Left cardiac atrium (tissue), 4 donors: Measurements from ENCODE around the gene ZNF668. TPM values are rescaled to one million over a fixed set of nuclear protein-coding genes. Genes with fewer than 3 reads are reported as not detected.
A peak's percentile ranks its signal among the peaks of the same experiment; 100 is the strongest.
"Not testable (repeated sequence)": the region's sequence is repeated elsewhere in the genome, so short reads cannot be mapped to it uniquely, and the experiment has no call there.

Source experiments
- ATAC-seq, 2 donors: fragments of 200-7000 bp; cut with Tn5 transposase; one replicate each; pipeline ENCODE4 v1.9.1; 2020; ENCODE audit warnings: mild to moderate bottlenecking in 2 of 2, moderate library complexity in 2 of 2
- DNase-seq: peaks from one replicate; pipeline ENCODE4 v3.0.0-alpha.2; 2020
- intact Hi-C, 2 donors: fragments of 100-400 bp; cut with DNase I; formaldehyde crosslinking; loops; one replicate each; pipeline versions ENCODE4 v1.14.1 to v1.15.1; 2022 to 2023
- total RNA-seq, 2 donors: library from RNA; stranded (reverse); fragmentation: NEBNext Ultra II Directional; extraction: Animal tissue kit (Norgen Biotek cat#: 25700); gene quantifications; one replicate each; pipeline ENCODE4 v1.2.1, GENCODE V29; 2021
- donor health status: DM: no; HTN: yes; CAD: no.
- donor health status: DM: no; HTN: yes; CAD: no; lungs with severe emphysema.
- donor health status: DM: yes; HTN: yes; CAD: no.
- donor health status: Dilated cardiomyopathy.

Gene ZNF668
- total RNA-seq, 2 donors from 2014 or later: 5.5 to 6.6 TPM

DNA sequence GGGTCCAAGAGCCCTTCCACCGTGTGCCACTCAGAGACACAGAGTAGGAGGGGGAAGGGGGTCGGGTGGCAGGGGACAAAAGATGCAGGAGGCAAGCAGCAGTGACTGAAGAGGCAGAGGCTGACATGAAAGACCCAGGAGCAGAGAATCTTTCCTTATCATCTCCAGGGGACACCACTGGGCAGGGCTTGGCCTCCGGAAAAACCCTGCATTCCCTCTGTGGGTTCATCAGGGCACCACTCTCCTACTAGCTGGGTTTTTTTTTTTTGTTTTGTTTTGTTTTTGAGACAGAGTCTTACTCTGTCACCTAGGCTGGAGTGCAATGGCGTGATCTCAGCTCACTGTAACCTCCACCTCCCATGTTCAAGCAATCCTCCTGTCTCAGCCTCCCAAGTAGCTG is 42.8 kb downstream of the ZNF668 start:
- intact Hi-C loops: loop anchor here in 1 of 2 donors (5.0 kb wide), 1 partner anchor 34 kb away; no protein-coding TSS in a partner anchor
- ATAC-seq (no peak), DNase-seq (no peak)

DNA sequence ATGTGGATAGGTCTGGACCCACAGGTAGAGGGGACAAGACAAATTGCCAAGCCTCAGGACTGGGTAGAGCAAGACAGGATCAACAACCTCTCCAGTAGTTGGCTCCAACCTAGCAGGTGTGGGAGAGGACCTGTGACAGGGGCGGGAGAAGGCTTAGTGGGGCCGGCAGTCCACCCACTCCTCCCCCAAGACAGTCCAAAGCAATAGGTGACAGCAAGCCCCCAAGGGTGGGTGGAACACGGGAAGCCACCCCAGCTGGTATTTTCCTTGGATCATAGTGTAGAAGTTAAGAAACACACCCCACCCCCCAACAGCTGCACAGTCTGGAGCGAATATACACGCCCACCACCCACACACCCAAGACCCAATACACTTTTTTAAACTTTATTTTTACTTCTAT is 44.8 kb downstream of the ZNF668 start:
- DNase-seq: no peak
- ATAC-seq: no peak
- intact Hi-C loops: no loop called here

DNA sequence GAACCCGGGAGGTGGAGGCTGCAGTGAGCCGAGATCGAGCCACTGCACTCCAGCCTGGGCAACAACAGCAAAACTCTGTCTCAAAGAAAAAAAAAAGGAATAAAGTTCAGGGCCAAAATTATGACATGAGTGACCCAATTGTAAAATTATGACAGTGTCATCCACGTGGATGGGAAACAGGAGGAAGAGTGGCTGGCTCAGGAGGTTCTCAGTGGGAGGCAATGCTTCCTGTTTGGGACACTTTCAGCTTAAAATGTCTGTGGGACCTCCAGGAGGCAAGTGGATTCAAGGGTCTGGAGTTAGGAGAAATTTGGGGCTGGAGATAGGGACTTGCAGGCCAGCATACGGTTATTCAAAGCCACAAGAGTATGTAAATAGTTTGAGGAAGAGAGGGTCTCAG is 48.7 kb downstream of the ZNF668 start:
- intact Hi-C loops: no loop called here
- DNase-seq (no peak), ATAC-seq (peak in 1 of 2 donors; percentile 59)

DNA sequence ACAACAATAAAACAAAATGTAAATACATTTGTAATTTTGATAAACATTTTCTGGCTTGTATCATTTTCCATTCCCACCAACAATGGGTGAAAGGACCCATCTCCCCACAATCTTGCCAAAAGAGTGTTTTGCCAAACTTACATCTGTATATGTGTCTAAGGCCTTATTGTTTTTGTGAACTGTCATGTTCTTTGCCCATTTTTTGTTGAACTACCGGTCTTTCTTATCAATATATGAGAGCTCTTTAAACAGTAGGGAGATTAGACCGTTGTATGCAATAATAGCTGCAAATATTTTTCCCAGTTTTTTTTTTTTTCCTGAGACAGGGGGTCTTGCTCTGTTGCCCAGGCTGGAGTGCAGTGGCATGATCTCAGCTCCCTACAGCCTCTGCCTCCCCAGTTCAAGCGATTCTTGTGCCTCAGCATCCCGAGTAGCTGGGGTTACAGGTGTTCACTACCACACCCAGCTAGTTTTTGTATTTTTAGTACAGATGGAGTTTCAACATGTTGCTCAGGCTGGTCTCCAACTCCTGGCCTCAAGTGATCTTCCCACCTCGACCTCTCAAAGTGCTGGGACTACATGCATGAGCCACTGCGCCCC is 50.3 kb downstream of the ZNF668 start:
- no peak for DNase-seq
- ATAC-seq: no peak
- intact Hi-C loops: no loop called here

DNA sequence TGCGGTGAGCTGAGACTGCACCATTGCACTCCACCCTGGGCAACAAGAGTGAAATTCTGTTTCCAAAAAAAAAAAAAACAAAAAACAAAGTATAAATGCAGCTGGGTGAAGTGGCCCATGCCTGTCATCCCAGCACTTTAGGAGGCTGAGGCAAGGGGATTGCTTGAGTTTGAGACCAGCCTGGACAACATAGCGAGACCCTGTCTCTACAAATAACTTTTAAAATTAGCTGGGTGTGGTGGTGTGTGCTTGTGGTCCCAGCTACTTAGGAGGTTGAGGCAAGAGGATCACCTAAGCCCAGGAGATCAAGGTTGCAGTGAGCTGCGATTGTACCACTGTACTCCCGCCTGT is 50.8 kb downstream of the ZNF668 start:
- ATAC-seq: no peak
- intact Hi-C loops: no loop called here
- no peak for DNase-seq

DNA sequence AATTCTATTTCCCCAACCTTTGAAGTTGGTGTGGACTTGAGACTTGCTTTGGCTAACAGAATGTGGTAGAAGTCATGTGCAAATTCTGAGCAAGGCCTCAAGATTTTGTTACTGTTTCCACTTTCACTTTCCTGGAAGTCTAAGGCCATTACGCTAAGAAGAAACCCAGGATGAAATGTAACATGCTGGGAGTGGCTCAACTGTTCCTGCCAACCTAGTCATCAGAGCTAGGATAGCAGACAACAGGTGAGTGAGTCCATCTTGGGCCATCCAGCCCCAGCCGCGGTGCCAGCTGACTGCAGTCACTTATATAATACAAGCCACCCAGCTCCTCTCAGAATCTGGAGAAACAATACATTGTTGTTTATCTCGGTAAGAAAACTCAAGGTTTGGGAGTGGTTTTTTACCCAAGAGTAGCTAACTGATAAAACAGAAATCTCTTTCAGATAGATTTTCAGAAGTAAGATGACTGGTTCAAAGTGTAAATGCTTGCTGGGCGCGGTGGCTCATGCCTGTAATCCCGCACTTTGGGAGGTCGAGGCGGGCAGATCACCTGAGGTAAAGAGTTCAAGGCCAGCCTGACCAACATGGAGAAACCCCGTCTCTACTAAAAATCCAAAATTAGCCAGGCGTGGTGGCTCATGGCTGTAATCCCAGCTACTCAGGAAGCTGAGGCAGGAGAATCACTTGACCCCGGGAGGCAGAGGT is 51.3 kb downstream of the ZNF668 start:
- DNase-seq (no peak), ATAC-seq (no peak)
- intact Hi-C loops: no loop called here

DNA sequence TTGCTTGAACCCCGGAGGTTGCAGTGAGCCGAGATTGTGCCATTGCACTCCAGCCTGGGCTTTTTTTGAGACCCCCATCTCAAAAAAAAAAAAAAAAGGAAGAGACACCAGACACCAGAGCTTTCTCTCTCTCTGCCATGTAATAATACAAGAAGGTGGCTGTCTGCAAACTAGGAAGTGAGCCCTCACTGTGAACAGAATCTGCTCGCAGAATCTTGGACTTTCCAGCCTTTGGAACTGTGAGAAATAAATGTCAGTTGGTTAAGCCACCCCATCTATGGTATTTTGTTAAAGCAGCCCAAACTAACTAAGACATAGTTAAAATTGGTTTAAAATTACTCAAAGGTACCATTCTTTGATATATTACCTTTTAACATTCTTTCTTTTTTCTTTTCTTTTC is 53.5 kb downstream of the ZNF668 start:
- ATAC-seq: no peak
- DNase-seq: no peak
- intact Hi-C loops: no loop called here

DNA sequence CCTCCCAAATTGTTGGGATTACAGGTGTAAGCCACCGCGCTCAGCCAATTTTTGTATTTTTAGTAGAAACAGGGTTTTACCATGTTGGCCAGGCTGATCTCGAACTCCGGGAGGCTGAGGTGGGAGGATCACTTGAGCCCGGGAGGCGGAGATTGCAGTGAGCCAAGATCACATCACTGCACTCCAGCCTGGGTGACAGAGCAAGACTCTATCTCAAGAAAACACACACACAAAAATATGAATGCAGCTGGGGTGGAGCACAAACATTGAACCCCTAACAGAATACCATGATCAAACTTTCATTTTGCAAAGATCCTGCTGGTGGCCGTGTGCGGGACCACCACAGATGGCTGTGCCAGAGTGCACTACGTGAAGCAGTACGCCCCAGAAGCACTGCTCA is 56.3 kb downstream of the ZNF668 start:
- ATAC-seq, DNase-seq, intact Hi-C loops: not testable (repeated sequence)

DNA sequence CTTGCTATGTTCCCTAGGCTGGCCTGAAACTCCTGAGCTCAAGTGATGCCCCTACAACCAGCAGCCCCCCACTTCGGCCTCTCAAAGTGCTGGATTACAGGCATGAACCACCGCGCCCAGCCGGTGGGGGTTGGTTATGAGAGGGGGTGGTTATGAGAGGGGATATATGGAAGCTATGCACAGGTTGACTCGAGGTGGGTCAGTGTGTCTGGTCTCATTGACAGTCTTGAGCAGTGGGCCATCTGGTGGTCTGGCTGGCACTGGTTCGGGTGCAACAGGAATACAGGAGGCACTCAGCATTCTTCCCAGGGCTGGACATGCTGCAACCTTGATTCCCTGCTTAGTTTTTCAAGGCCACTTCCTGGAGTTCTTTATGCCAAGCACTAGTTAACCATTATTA is 58.0 kb downstream of the ZNF668 start:
- DNase-seq (no peak), ATAC-seq (no peak)
- intact Hi-C loops: no loop called here

DNA sequence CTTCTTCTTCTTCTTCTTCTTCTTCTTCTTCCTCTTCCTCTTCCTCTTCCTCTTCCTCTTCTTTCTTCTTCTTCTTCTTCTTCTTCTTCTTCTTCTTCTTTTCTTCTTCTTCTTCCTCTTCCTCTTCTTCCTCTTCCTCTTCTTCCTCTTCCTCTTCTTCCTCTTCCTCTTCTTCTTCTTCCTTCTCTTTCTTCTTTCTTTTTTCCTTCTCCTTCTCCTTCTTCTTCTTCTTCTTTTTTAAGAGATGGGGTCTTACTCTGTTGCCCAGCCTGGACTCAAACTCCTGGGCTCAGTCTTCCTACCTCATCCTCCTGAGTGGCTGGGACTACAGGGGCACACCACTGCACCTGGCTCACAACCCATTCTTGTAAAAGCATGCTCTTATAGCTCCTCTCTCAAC is 60.7 kb downstream of the ZNF668 start:
- intact Hi-C loops: not testable (repeated sequence)

DNA sequence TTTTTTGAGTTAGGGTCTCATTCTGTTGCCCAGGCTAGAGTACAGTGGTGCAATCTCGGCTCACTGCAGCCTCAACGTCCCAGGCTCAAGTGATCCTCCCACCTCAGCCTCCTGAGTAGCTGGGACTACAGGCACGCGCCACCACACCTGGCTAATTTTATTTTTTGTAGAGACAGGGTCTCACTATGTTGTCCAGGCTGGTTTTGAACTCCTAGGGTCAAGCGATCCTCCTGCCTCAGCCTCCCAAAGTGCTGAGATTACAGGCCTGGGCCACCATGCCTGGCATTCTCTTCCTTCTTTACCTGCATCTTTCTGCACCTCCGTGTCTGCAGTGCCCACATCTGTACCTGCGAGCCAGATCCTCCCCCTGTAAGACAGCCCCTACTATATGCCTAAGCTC is 62.2 kb downstream of the ZNF668 start:
- ATAC-seq, intact Hi-C loops, DNase-seq: not testable (repeated sequence)

More for the DNA sequence above, 60.7 kb downstream of the ZNF668 start:
- not testable (repeated sequence) for ATAC-seq, DNase-seq

Other genes with a start within 250 kb of the ZNF668 start
- 10 to 100 TPM; 20.9 to 27.9 TPM for gene BCL7C, start 180.2 kb downstream of the ZNF668 start, total RNA-seq
- gene CTF1, start 177.6 kb downstream of the ZNF668 start, total RNA-seq: 1 to 10 TPM; 6.8 to 7.3 TPM
- gene FBXL19, start 150.7 kb downstream of the ZNF668 start, total RNA-seq: 10 to 100 TPM in 1 of 2 donors, 1 to 10 TPM in 1; 6.4 to 10.1 TPM
- gene ORAI3, start 125.2 kb downstream of the ZNF668 start, total RNA-seq: 10 to 100 TPM in 1 of 2 donors, 1 to 10 TPM in 1; 8.8 to 14.2 TPM
- 10 to 100 TPM in 1 of 2 donors, 1 to 10 TPM in 1; 9.2 to 10.9 TPM for gene SETD1A, start 116.5 kb downstream of the ZNF668 start, total RNA-seq
- 1 to 10 TPM; 9.8 to 10.0 TPM for gene HSD3B7, start 89.0 kb downstream of the ZNF668 start, total RNA-seq
- gene STX1B, start 63.6 kb downstream of the ZNF668 start, total RNA-seq: 1 to 10 TPM; 1.1 to 1.2 TPM
- 10 to 100 TPM; 45.8 to 53.4 TPM for gene STX4, start 40.7 kb downstream of the ZNF668 start, total RNA-seq
- gene ZNF646, start 182 bp upstream of the ZNF668 start, total RNA-seq: 1 to 10 TPM; 7.6 to 8.2 TPM
- gene PRSS53, start 14.7 kb upstream of the ZNF668 start, total RNA-seq: 1 to 10 TPM in 1 of 2 donors, under 1 TPM in 1; 0.71 to 1.1 TPM
- 10 to 100 TPM; 47.1 to 53.2 TPM for gene VKORC1, start 20.6 kb upstream of the ZNF668 start, total RNA-seq
- gene BCKDK, start 34.1 kb upstream of the ZNF668 start, total RNA-seq: 10 to 100 TPM; 43.4 to 46.4 TPM
- 10 to 100 TPM; 57.3 to 74.1 TPM for gene KAT8, start 43.4 kb upstream of the ZNF668 start, total RNA-seq
- under 1 TPM in 1 of 2 donors, not detected in 1; 0.21 TPM for gene PRSS8, start 61.5 kb upstream of the ZNF668 start, total RNA-seq
- 1 to 10 TPM; 3.0 to 4.2 TPM for gene PRSS36, start 75.8 kb upstream of the ZNF668 start, total RNA-seq
- 100 to 1,000 TPM in 1 of 2 donors, 10 to 100 TPM in 1; 99.5 to 192 TPM for gene FUS, start 105.9 kb upstream of the ZNF668 start, total RNA-seq
- gene PYCARD, start 128.5 kb upstream of the ZNF668 start, total RNA-seq: 10 to 100 TPM; 10.8 to 19.1 TPM
- gene TRIM72, start 139.9 kb upstream of the ZNF668 start, total RNA-seq: under 1 TPM; 0.44 to 0.47 TPM
- not detected for gene PYDC1, start 142.9 kb upstream of the ZNF668 start, total RNA-seq
- 10 to 100 TPM in 1 of 2 donors, 1 to 10 TPM in 1; 7.4 to 22.1 TPM for gene ITGAM, start 185.7 kb upstream of the ZNF668 start, total RNA-seq